Measurements from ENCODE around the gene SPINK6. TPM values are rescaled to one million over a fixed set of nuclear protein-coding genes. Genes with fewer than 3 reads are reported as not detected.

Gene SPINK6
- total RNA-seq, 6 experiments from 2014 or later: not detected

GRCh38 chr5:148193202-148193601 is 9.6 kb upstream of the SPINK6 start:
- no peaks in the 10 kb centered on the region for H3K9me3 ChIP-seq
- no peaks in the 10 kb centered on the region for H3K36me3 ChIP-seq
- 86% methylated on average over 1 of the region's 1 CpG for WGBS (ENCODE audit: insufficient coverage, low coverage, low lambda C conversion rate, missing lambda C conversion rate)
- TF ChIP-seq CTCF (IDR thresholded peaks at IDR 0.05) (no peak), POLR2A (IDR thresholded peaks at IDR 0.05) (no peak)
- ATAC-seq (no peak), DNase-seq (no peak)
- H3K27me3 ChIP-seq: no peaks in the 10 kb centered on the region
- H3K4me3 ChIP-seq: no peak overlapping the region
- intact Hi-C loops (cut with DNase I): no loop called here
- no peak overlapping the region for H3K27ac ChIP-seq
- no peaks in the 10 kb centered on the region for H3K4me1 ChIP-seq

GRCh38 chr5:148201151-148201550 is 1.7 kb upstream of the SPINK6 start:
- intact Hi-C loops (cut with DNase I): no loop called here
- no peak overlapping the region for H3K27ac ChIP-seq
- TF ChIP-seq POLR2A (IDR thresholded peaks at IDR 0.05) (no peak), CTCF (IDR thresholded peaks at IDR 0.05) (no peak)
- ATAC-seq: no peak
- WGBS (ENCODE audit: insufficient coverage, low coverage, low lambda C conversion rate, missing lambda C conversion rate): 57% methylated on average over 2 of the region's 2 CpGs
- no peaks in the 10 kb centered on the region for H3K27me3 ChIP-seq
- DNase-seq: no peak
- no peaks in the 10 kb centered on the region for H3K9me3 ChIP-seq
- H3K36me3 ChIP-seq: no peaks in the 10 kb centered on the region
- H3K4me1 ChIP-seq: peaks cover 0 to 10% (median 0%) of the 10 kb centered on the region in 4 donors
- no peak overlapping the region for H3K4me3 ChIP-seq

- TF ChIP-seq POLR2A (IDR thresholded peaks at IDR 0.05) (no peak), CTCF (IDR thresholded peaks at IDR 0.05) (no peak)
- Histone ChIP-seq H3K9me3 (no peaks in the 10 kb centered on the region), H3K27me3 (no peaks in the 10 kb centered on the region), H3K4me1 (peaks cover 0 to 10% (median 0%) of the 10 kb centered on the region in 4 donors), H3K4me3 (no peak overlapping the region), H3K27ac (peak overlapping the region in 1 of 3 donors; percentile 25), H3K36me3 (no peaks in the 10 kb centered on the region)
- DNase-seq (peak in 1 of 3 donors; percentile 53), ATAC-seq (peak; percentile 85 to 95 (median 91))
- intact Hi-C loops (cut with DNase I): no loop called here
- 58% methylated on average over 4 of the region's 4 CpGs for WGBS (ENCODE audit: insufficient coverage, low coverage, low lambda C conversion rate, missing lambda C conversion rate)
These were observed 2.4 kb downstream of the SPINK6 start for GRCh38 chr5:148205044-148205806.

- Histone ChIP-seq H3K27ac (peak overlapping the region in 1 of 3 donors; percentile 25), H3K4me1 (peaks cover 0 to 10% (median 0%) of the 10 kb centered on the region in 4 donors), H3K27me3 (no peaks in the 10 kb centered on the region), H3K9me3 (no peaks in the 10 kb centered on the region), H3K4me3 (no peak overlapping the region), H3K36me3 (no peaks in the 10 kb centered on the region)
- peak in 1 of 4 donors; percentile 55 for ATAC-seq
- intact Hi-C loops (cut with DNase I): no loop called here
- TF ChIP-seq CTCF (IDR thresholded peaks at IDR 0.05) (no peak), POLR2A (IDR thresholded peaks at IDR 0.05) (no peak)
- DNase-seq: no peak
- 19% methylated on average over 1 of the region's 1 CpG for WGBS (ENCODE audit: insufficient coverage, low coverage, low lambda C conversion rate, missing lambda C conversion rate)
These were observed 3.0 kb downstream of the SPINK6 start for GRCh38 chr5:148205865-148206264.

Measured in right lobe of liver (tissue), 6 donors.